Liver (tissue), 9 donors: ENCODE data around the gene PTPRB. TPM values are rescaled to one million over a fixed set of nuclear protein-coding genes. Genes with fewer than 3 reads are reported as not detected.

Source experiments
- DNase-seq: peaks from one replicate; pipeline ENCODE4 v3.0.0-alpha.2; 2017; ENCODE audit warnings: low spot score
- H3K27ac ChIP-seq, 2 donors: one replicate each; pipeline ENCODE4 v1.7.0; 2013; ENCODE audit warnings: inconsistent platforms in 2 of 2, low read length in 2 of 2, control low read depth in 1 of 2, low read depth in 1 of 2, mild to moderate bottlenecking in 1 of 2
- H3K27me3 ChIP-seq, 4 donors: one replicate each; pipeline versions ENCODE4 v1.6.1 to v1.7.0; 2013; ENCODE audit warnings: low read length in 3 of 4, inconsistent platforms in 1 of 4, mild to moderate bottlenecking in 1 of 4, moderate library complexity in 1 of 4; ENCODE audit not compliant: control insufficient read depth in 4 of 4, insufficient read depth in 4 of 4
- H3K36me3 ChIP-seq, 4 donors: one replicate each; pipeline versions ENCODE4 v1.6.1 to v1.7.0; 2013; ENCODE audit warnings: low read length in 3 of 4, mild to moderate bottlenecking in 3 of 4, low read depth in 1 of 4, moderate library complexity in 1 of 4; ENCODE audit not compliant: control insufficient read depth in 4 of 4, insufficient read depth in 3 of 4
- H3K4me1 ChIP-seq, 4 donors: one replicate each; pipeline versions ENCODE4 v1.6.1 to v1.7.0; 2013; ENCODE audit warnings: low read length in 3 of 4, mild to moderate bottlenecking in 3 of 4, moderate library complexity in 1 of 4; ENCODE audit not compliant: control insufficient read depth in 4 of 4, insufficient read depth in 4 of 4
- H3K4me3 ChIP-seq, 3 donors: one replicate each; pipeline versions ENCODE4 v1.6.1 to v1.7.0; 2013; ENCODE audit warnings: low read length in 3 of 3, control low read depth in 1 of 3, low read depth in 1 of 3, mild to moderate bottlenecking in 1 of 3
- H3K9ac ChIP-seq, 2 donors: one replicate each; pipeline ENCODE4 v1.7.0; 2013; ENCODE audit warnings: low read length in 2 of 2, mild to moderate bottlenecking in 2 of 2, moderate library complexity in 2 of 2, control low read depth in 1 of 2, low read depth in 1 of 2
- H3K9me3 ChIP-seq, 4 donors: one replicate each; pipeline versions ENCODE4 v1.6.1 to v1.7.0; 2013; ENCODE audit warnings: low read length in 3 of 4; ENCODE audit not compliant: control insufficient read depth in 4 of 4
- ATF3 ChIP-seq: IDR thresholded peaks from 2 replicates; pipeline ENCODE4 v1.6.1; 2016; ENCODE audit warnings: antibody characterized with exemption
- CTCF ChIP-seq: fragments of 150-350 bp; IDR thresholded peaks from 2 replicates; pipeline ENCODE4 v1.5.1; 2017; ENCODE audit warnings: improper control_type of control experiment, low read depth, low read length; ENCODE audit not compliant: missing input control
- EGR1 ChIP-seq, 2 donors: IDR thresholded peaks; 2 replicates each; pipeline ENCODE4 v1.6.1; 2016 to 2018; ENCODE audit warnings: antibody characterized with exemption in 2 of 2, low read depth in 2 of 2
- FOXA1 ChIP-seq: IDR thresholded peaks from 2 replicates; pipeline ENCODE4 v1.6.1; 2016; ENCODE audit warnings: antibody characterized with exemption
- FOXA2 ChIP-seq: IDR thresholded peaks from 2 replicates; pipeline ENCODE4 v1.6.1; 2016; ENCODE audit warnings: antibody characterized with exemption
- GABPA ChIP-seq, 2 donors: IDR thresholded peaks in 1 of 2; conservative IDR thresholded peaks in 1 of 2; 2 replicates each; pipeline ENCODE4 v1.6.1; 2016; ENCODE audit warnings: antibody characterized with exemption in 2 of 2, mild to moderate bottlenecking in 1 of 2, moderate library complexity in 1 of 2
- HNF4A ChIP-seq, 2 donors: conservative IDR thresholded peaks; 2 replicates each; pipeline ENCODE4 v1.6.1; 2016; ENCODE audit warnings: antibody characterized with exemption in 2 of 2, mild to moderate bottlenecking in 2 of 2
- HNF4G ChIP-seq: IDR thresholded peaks from 2 replicates; pipeline ENCODE4 v1.6.1; 2016; ENCODE audit warnings: antibody characterized with exemption
- JUND ChIP-seq, 2 donors: IDR thresholded peaks; 2 replicates each; pipeline ENCODE4 v1.6.1; 2016; ENCODE audit warnings: antibody characterized with exemption in 2 of 2
- MAX ChIP-seq: IDR thresholded peaks from 2 replicates; pipeline ENCODE4 v1.6.1; 2016; ENCODE audit warnings: antibody characterized with exemption
- NR2F2 ChIP-seq: IDR thresholded peaks from 2 replicates; pipeline ENCODE4 v1.6.1; 2016; ENCODE audit warnings: antibody characterized with exemption
- RAD21 ChIP-seq, 2 donors: IDR thresholded peaks; 2 replicates each; pipeline ENCODE4 v1.6.1; 2016; ENCODE audit warnings: antibody characterized with exemption in 2 of 2, mild to moderate bottlenecking in 2 of 2
- REST ChIP-seq: IDR thresholded peaks from 2 replicates; pipeline ENCODE4 v1.6.1; 2016; ENCODE audit warnings: antibody characterized with exemption, mild to moderate bottlenecking
- RXRA ChIP-seq, 2 donors: IDR thresholded peaks; 2 replicates each; pipeline ENCODE4 v1.6.1; 2017 to 2018; ENCODE audit warnings: antibody characterized with exemption in 2 of 2, mild to moderate bottlenecking in 1 of 2
- SP1 ChIP-seq: IDR thresholded peaks from 2 replicates; pipeline ENCODE4 v1.6.1; 2018; ENCODE audit warnings: antibody characterized with exemption, mild to moderate bottlenecking
- TAF1 ChIP-seq: conservative IDR thresholded peaks from 2 replicates; pipeline ENCODE4 v1.6.1; 2016; ENCODE audit warnings: antibody characterized with exemption, mild to moderate bottlenecking
- YY1 ChIP-seq: IDR thresholded peaks from 2 replicates; pipeline ENCODE4 v1.6.1; 2016; ENCODE audit warnings: antibody characterized with exemption, mild to moderate bottlenecking
- ZBTB33 ChIP-seq: IDR thresholded peaks from 2 replicates; pipeline ENCODE4 v1.6.1; 2016; ENCODE audit warnings: antibody characterized with exemption
- WGBS: extraction: QIAGEN DNeasy Blood & Tissue Kit; methylation state at CpG from one replicate; pipeline ENCODE4 v1.1.7; 2013; 5-methylcytosine and 5-hydroxymethylcytosine counted together
- polyA plus RNA-seq, 2 donors: library from polyadenylated mRNA; stranded (reverse) in 1 of 2; unstranded in 1 of 2; fragments of 200-250 nt in 1 of 2; fragments of >200 nt in 1 of 2; fragmentation: Nextera tagmentation in 1 of 2; extraction: Ambion mirVana in 1 of 2; gene quantifications; one replicate each; pipeline versions ENCODE4 v1.2.1 to v1.2.3, GENCODE V29; 2013 to 2015
- total RNA-seq, 2 donors: library from RNA; depleted of rRNA; stranded (reverse); fragments of >200 nt; gene quantifications; one replicate each; pipeline ENCODE4 v1.2.3, GENCODE V29; 2014
- donor health status: healthy.
- donor health status: healthy.
- donor health status: healthy.
- donor health status: healthy.
- donor health status: healthy.

PTPRB gene
- total and polyA plus RNA-seq, 4 donors = 6.3 to 64.9 (median 8.4) TPM

- no peaks in the 10 kb centered on the region for H3K4me1 ChIP-seq
- no peak overlapping the region for H3K27ac ChIP-seq
- no peak for TF ChIP-seq ZBTB33
- TF ChIP-seq NR2F2 = peak; percentile 94
- peak; percentile 46 for TF ChIP-seq SP1
- H3K4me3 ChIP-seq = no peak overlapping the region
- DNase-seq = no peak
- H3K27me3 ChIP-seq = no peaks in the 10 kb centered on the region
- H3K9ac ChIP-seq = no peak overlapping the region
- H3K36me3 ChIP-seq = no peaks in the 10 kb centered on the region
- WGBS = 65% methylated on average over 6 of the region's 6 CpGs
- H3K9me3 ChIP-seq = no peaks in the 10 kb centered on the region
Measured at GRCh38 chr12:70535896-70536374, 101.3 kb downstream of the PTPRB start.

GRCh38 chr12:70534466-70534865, 102.8 kb downstream of the PTPRB start:
- H3K9ac ChIP-seq = no peak overlapping the region
- H3K4me1 ChIP-seq = no peaks in the 10 kb centered on the region
- H3K27me3 ChIP-seq = no peaks in the 10 kb centered on the region
- H3K36me3 ChIP-seq = no peaks in the 10 kb centered on the region
- no peak overlapping the region for H3K27ac ChIP-seq
- H3K4me3 ChIP-seq = no peak overlapping the region
- WGBS = 80% methylated on average over 7 of the region's 7 CpGs
- no peaks in the 10 kb centered on the region for H3K9me3 ChIP-seq
- DNase-seq = no peak
- TF ChIP-seq ZBTB33 (no peak), RAD21 (IDR thresholded peaks at IDR 0.05) (no peak), MAX (no peak), REST (no peak), GABPA (IDR thresholded peaks at IDR 0.05 in 1 of 2, conservative IDR thresholded peaks at IDR 0.05 in 1 of 2) (no peak), HNF4A (conservative IDR thresholded peaks at IDR 0.05) (no peak), FOXA2 (no peak), ATF3 (no peak), FOXA1 (no peak), TAF1 (no peak), RXRA (IDR thresholded peaks at IDR 0.05) (no peak), CTCF (no peak), YY1 (no peak), SP1 (no peak), NR2F2 (no peak), EGR1 (IDR thresholded peaks at IDR 0.05; ENCODE audit: low read depth in 2 of 2) (no peak), JUND (IDR thresholded peaks at IDR 0.05) (no peak), HNF4G (no peak)
